Activated T-cell treated with anti-CD3 and anti-CD28 coated beads, Interleukin-2, amount 50 U/mL, for 72 hours (primary cell): Measurements from ENCODE around the gene TCF25. TPM values are rescaled to one million over a fixed set of nuclear protein-coding genes. Genes with fewer than 3 reads are reported as not detected.

ENCODE experiments used
- ATAC-seq, 2 donors: fragments of 150-1000 bp; cut with Tn5 transposase; replicated peaks in 1 of 2; 2 replicates each; pipeline ENCODE4 v1.10.0; 2021; ENCODE audit warnings: moderate library complexity in 2 of 2, mild to moderate bottlenecking in 1 of 2
- DNase-seq, 2 donors: peaks; one replicate each; pipeline ENCODE4 v3.0.0; 2021 to 2022; ENCODE audit warnings: mixed read lengths in 1 of 2
- H3K27ac Mint-ChIP-seq: one replicate; pipeline ENCODE4 v1.8.0; 2022; ENCODE audit warnings: mild to moderate bottlenecking, moderate library complexity, mixed read lengths
- H3K27me3 Mint-ChIP-seq: one replicate; pipeline ENCODE4 v1.8.0; 2022; ENCODE audit warnings: low read depth, mixed read lengths
- H3K36me3 Mint-ChIP-seq, 2 donors: one replicate each; pipeline ENCODE4 v1.8.0; 2022; ENCODE audit warnings: mixed read lengths in 2 of 2, mild to moderate bottlenecking in 1 of 2; ENCODE audit not compliant: insufficient read depth in 2 of 2
- H3K4me1 Mint-ChIP-seq: one replicate; pipeline ENCODE4 v1.8.0; 2022; ENCODE audit warnings: low read depth, mixed read lengths
- H3K4me3 Mint-ChIP-seq, 2 donors: one replicate each; pipeline ENCODE4 v1.8.0; 2022; ENCODE audit warnings: mild to moderate bottlenecking in 2 of 2, mixed read lengths in 2 of 2, moderate library complexity in 2 of 2
- H3K9me3 Mint-ChIP-seq, 2 donors: one replicate each; pipeline ENCODE4 v1.8.0; 2022; ENCODE audit warnings: mixed read lengths in 2 of 2
- total RNA-seq, 2 donors: library from RNA; stranded (reverse); gene quantifications; one replicate each; pipeline ENCODE4 v1.2.3, GENCODE V29; 2022

Gene TCF25
- total RNA-seq, 2 donors from 2014 or later, result 167 to 195 TPM

DNA sequence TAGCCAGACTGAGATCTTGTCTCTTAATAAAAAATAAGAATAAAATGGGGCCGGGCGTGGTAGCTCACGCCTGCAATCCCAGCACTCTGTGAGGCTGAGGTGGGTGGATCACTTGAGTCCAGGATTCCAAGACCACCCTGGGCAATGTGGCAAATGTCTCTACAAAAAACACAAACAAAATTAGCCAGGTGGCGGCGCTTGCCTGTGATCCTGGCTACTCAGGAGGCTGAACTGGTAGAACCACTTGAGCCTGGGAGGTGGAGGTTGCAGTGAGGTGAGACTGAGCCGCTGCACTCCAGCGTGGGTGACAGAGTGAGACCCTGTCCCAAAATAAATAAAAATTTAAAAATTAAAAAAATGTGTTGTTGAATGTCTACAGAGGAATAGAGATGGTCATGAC is 72.3 kb downstream of the TCF25 start:
- no peak for ATAC-seq
- Mint-ChIP-seq H3K4me1 (peaks cover 20% of the 10 kb centered on the region), H3K27me3 (peaks cover 24% of the 10 kb centered on the region), H3K9me3 (no peaks in the 10 kb centered on the region), H3K27ac (no peak overlapping the region), H3K4me3 (no peak overlapping the region), H3K36me3 (no peaks in the 10 kb centered on the region)
- no peak for DNase-seq

DNA sequence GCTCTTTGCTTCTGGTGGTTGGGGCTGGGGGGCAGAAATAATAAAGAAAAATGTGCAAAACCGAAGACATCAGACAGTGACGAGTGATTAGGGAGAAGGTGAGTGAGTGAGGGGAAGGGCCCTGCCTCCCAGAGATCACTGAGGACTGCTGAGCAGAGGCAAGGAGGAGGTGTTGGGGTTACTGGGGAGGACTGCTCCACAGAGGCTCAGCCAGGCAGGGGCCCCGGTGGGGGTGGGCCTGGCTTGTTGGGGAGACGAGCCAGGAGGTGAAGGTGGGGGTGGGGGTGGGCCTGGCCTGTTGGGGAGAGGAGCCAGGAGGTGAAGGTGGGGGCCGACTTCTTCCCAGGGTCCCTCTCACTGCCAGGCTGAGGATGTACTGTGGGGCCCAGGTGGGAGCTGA is 73.1 kb downstream of the TCF25 start:
- H3K36me3 Mint-ChIP-seq, result no peaks in the 10 kb centered on the region
- no peak overlapping the region for H3K27ac Mint-ChIP-seq
- peak overlapping the region in 1 of 2 donors; percentile 16 for H3K4me3 Mint-ChIP-seq

DNA sequence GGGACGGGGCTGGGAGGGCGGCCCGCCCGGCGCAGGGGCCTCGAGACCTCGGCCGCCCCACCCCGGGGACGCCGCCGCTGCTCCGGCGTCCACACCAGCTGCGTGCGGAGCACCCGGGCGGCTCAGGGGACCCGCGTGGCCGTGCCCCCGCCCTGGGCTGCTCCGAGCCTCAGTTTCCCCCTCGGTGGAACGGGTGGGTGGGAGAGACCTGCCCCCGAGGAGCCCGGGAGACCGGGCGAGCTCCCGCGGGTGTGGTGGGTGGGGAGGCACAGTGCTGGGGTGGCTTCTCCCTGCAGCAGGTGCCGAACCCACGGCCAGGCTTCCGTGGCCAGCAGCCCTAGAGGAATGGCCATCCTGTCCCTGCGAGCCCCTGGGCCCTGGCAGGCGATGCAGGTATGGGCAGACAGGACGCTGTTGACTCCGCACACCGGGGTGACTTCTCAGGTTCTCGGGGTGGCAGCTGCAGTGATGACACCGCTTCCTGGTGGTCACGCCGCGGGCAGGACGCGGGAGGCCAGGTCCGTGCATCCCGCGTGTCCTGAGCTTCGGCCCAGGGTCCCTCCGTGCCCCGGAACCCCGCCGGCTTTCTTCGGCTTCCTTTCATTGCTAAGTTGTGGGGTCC is 75.8 kb downstream of the TCF25 start:
- Mint-ChIP-seq H3K9me3 (no peaks in the 10 kb centered on the region), H3K27me3 (peaks cover 24% of the 10 kb centered on the region), H3K36me3 (no peaks in the 10 kb centered on the region), H3K27ac (no peak overlapping the region), H3K4me1 (peaks cover 20% of the 10 kb centered on the region), H3K4me3 (peak overlapping the region; percentile 86 to 87)
- DNase-seq (peak in 1 of 2 donors; percentile 9), ATAC-seq (peak in 1 of 2 donors; percentile 41)

More for the DNA sequence above, 73.1 kb downstream of the TCF25 start:
- ATAC-seq, result no peak
- no peaks in the 10 kb centered on the region for H3K9me3 Mint-ChIP-seq
- peaks cover 24% of the 10 kb centered on the region for H3K27me3 Mint-ChIP-seq
- no peak for DNase-seq
- peaks cover 20% of the 10 kb centered on the region for H3K4me1 Mint-ChIP-seq

DNA sequence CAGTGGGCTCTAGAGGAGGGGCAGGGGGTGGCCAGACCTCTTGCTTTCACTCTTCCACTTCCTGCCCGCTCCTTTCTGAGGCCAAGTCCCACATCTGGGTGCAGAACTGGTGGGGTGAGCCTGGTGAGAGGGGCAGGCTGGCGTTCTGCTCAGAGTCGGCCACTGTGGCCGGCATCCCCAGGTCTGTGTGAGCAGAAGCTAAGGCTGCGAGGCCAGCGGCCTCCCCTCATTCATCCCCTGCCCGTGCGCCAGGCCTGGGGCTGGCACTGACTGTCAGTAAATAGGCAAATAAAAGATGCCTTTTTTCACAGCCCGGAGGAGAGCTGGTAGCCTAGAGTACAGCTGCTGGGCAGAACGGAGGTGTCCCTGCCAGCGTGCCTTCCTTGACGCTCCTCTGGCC is 76.4 kb downstream of the TCF25 start:
- H3K27ac Mint-ChIP-seq, result no peak overlapping the region
- H3K27me3 Mint-ChIP-seq, result peaks cover 21% of the 10 kb centered on the region

DNA sequence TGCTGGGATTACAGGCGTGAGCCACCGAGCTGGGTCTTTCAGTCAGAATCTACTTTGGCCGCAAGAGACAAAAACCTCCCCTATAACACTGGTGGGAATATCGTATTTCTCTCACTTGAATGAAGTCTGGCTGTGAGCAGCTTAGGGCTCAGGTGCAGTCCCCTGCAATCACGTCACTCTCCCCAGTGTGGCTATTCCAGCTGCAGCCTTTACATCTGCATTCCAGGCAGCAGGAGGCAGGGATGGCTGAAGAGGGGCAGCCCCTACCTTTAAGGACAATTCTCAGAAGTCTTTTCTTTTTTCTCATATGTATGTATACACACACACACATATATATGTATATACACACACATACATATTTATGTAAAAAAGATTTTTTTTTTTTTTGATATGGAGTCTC is 78.1 kb downstream of the TCF25 start:
- H3K9me3 Mint-ChIP-seq, result no peaks in the 10 kb centered on the region
- H3K36me3 Mint-ChIP-seq, result no peaks in the 10 kb centered on the region
- no peak for DNase-seq
- peaks cover 9% of the 10 kb centered on the region for H3K27me3 Mint-ChIP-seq
- peaks cover 20% of the 10 kb centered on the region for H3K4me1 Mint-ChIP-seq
- ATAC-seq, result no peak
- no peak overlapping the region for H3K27ac Mint-ChIP-seq
- no peak overlapping the region for H3K4me3 Mint-ChIP-seq

More for the DNA sequence above, 76.4 kb downstream of the TCF25 start:
- Mint-ChIP-seq H3K36me3 (no peaks in the 10 kb centered on the region), H3K9me3 (no peaks in the 10 kb centered on the region), H3K4me1 (peaks cover 20% of the 10 kb centered on the region), H3K4me3 (peak overlapping the region; percentile 86 to 87)
- DNase-seq (no peak), ATAC-seq (no peak)

DNA sequence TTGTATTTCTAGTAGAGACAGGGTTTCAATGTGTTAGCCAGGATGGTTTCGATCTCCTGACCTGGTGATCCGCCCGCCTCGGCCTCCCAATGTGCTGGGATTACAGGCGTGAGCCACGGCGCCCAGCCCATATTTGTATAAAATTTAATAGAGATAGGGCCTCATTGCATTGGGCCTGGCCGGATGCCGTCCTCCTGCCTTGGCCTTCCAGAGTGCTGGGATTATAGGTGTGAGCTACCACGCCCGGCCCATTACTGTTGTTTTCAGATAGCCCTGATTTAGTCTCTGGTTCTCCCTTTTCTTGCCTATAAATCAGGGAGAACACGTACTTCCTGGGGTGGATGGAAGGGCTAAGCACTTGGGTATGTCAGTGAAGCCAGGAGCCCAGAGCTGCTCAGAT is 78.7 kb downstream of the TCF25 start:
- no peak for DNase-seq
- Mint-ChIP-seq H3K9me3 (no peaks in the 10 kb centered on the region), H3K4me3 (no peak overlapping the region), H3K4me1 (peaks cover 20% of the 10 kb centered on the region), H3K36me3 (no peaks in the 10 kb centered on the region), H3K27ac (no peak overlapping the region), H3K27me3 (peaks cover 8% of the 10 kb centered on the region)
- no peak for ATAC-seq

DNA sequence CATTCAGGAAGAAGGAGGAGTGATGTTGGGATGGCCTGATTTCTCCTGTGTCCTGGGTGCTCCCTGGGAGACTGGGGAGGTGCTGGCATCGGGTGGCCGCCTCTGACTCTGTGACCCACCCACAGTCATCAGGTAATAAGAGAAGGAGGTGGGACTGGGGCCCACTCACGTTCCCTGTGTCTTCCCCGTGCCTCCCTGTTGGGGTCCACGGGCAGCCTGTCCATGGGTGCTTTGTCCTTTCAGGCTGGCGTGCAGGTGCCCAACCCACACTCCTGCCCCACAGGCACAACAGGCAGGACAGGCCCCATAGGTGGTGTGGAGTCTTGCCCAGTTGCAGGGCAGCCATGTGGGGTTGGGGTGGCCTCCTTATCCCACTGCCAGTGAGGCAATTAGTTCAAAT is 79.2 kb downstream of the TCF25 start:
- DNase-seq (no peak), ATAC-seq (no peak)
- Mint-ChIP-seq H3K36me3 (no peaks in the 10 kb centered on the region), H3K27ac (no peak overlapping the region), H3K4me1 (peaks cover 17% of the 10 kb centered on the region), H3K4me3 (no peak overlapping the region), H3K9me3 (no peaks in the 10 kb centered on the region), H3K27me3 (peaks cover 3% of the 10 kb centered on the region)

DNA sequence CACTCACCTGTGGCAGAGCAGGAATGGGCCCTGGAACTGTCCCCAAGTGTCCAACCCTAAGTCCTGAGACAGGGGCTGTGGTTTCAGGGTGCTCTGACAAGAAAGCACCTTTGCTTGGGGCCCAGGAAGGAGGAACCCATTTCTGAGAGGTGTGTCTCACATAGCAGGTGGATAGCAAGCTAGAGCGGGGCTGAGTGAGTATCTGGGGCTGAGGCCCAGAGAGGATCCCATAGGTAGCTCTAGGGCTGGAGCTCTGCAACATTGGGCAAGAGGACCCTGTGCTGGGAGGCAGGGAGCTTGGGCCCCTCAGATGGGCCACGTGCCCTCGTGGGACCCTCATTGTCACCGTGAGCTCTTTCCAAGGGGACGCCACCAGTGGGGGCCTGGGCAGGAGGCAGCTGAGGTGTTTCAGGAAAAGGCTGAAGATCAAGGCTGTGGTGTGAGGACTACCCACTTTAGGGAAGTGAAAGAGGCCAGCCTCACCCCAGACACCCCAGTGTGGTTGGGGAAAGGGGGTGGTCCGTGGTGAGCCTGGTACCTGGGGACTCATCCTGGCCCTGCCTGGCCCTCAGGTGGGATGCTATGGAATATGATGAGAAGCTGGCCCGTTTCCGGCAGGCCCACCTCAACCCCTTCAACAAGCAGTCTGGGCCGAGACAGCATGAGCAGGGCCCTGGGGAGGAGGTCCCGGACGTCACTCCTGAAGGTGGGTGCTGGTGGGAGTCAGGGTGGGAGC is 80.4 kb downstream of the TCF25 start:
- ATAC-seq, result no peak
- peaks cover 9% of the 10 kb centered on the region for H3K4me1 Mint-ChIP-seq
- no peak overlapping the region for H3K27ac Mint-ChIP-seq
- no peaks in the 10 kb centered on the region for H3K27me3 Mint-ChIP-seq
- no peak for DNase-seq
- H3K4me3 Mint-ChIP-seq, result no peak overlapping the region
- H3K36me3 Mint-ChIP-seq, result peaks cover 0 to 5% of the 10 kb centered on the region in 2 donors
- H3K9me3 Mint-ChIP-seq, result no peaks in the 10 kb centered on the region

DNA sequence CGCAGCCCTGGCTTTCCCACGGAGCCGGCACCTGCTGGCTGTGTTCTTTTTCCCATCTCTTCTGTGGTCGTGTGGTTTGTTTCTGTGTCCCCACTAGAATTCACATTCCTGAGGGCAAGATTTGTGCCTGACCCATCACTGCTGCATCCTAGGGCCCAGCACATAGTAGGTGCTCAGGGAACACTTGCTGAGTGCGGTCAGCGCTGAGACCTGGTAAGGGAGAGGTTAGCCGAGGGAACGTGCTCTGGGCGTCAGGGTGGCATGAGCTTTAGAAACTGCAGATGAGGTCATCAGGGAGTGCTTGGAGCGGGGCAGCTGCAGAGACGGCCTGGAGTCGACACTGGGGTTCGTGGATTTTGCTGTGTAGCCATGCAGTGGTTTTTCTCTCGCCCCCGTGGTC is 81.1 kb downstream of the TCF25 start:
- Mint-ChIP-seq H3K4me3 (no peak overlapping the region), H3K27ac (no peak overlapping the region), H3K36me3 (peaks cover 0 to 5% of the 10 kb centered on the region in 2 donors), H3K4me1 (peaks cover 9% of the 10 kb centered on the region), H3K27me3 (no peaks in the 10 kb centered on the region), H3K9me3 (no peaks in the 10 kb centered on the region)
- ATAC-seq, result no peak
- no peak for DNase-seq

DNA sequence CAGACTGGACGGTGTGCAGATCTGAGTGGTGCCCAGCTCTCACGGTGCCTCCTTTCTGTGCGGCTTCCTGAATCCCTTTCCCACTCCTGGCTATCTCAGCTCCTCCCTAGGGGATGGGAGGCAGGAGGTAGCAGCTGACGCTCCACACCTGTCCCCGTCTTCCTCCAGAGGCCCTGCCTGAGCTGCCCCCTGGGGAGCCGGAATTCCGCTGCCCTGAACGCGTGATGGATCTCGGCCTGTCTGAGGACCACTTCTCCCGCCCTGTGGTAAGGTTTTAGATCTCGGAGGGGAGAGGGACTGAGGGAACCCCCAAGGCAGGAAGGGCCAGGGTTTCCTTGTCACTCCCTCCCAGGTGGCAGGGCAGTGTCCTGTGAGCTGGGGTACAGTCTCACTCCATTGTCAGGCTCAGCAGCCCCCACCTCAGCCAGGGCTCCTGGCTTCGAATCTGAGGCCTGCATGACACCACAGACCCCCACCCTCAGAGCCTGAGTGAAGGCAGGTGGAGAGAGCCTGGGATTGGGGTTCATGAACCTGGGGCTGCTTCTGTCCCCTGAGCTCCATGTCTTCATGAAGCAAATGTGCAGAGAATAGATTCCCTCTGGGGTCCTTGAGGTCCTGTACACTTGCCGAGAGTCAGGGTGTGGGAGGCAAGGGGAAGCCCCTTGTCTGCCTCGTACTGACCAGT is 81.8 kb downstream of the TCF25 start:
- Mint-ChIP-seq H3K4me1 (peaks cover 3% of the 10 kb centered on the region), H3K4me3 (no peak overlapping the region), H3K27ac (no peak overlapping the region)

DNA sequence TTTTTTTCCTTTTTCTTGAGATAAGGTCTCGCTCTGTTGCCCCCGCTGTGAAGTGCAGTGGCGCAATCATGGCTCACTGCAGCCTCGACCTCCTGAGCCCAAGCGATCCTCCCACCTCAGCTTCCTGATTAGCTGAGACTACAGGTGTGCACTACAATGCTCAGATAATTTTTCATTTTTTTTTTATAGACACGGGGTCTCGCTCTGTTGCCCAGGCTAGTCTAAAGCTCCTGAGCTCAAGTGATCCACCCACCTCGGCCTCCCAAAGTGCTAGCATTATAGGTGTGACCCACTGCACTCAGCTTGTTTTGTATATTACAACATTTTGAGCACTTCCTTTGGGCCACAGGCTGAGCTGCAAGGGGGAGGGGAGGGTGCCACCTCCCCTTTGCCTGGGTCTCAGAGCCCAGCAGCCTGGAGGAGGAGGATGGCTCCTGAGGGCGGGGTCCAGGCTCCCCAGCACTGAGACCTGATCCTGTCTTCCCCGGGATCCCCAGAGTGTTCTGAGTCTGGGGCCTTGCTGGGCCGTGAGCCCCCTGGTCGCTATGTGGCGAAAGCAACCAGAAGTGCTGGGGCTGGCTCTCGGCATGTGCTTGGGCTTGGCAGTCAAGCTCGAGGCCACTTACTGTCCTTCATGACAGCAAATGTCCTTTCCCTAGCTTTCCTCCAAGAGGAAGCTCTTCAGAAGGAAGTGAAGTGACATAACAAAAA is 83.3 kb downstream of the TCF25 start:
- peaks cover 0 to 5% of the 10 kb centered on the region in 2 donors for H3K36me3 Mint-ChIP-seq
- no peaks in the 10 kb centered on the region for H3K4me1 Mint-ChIP-seq
- no peak overlapping the region for H3K4me3 Mint-ChIP-seq
- H3K27ac Mint-ChIP-seq, result no peak overlapping the region
- no peaks in the 10 kb centered on the region for H3K9me3 Mint-ChIP-seq
- no peak for ATAC-seq
- H3K27me3 Mint-ChIP-seq, result no peaks in the 10 kb centered on the region
- DNase-seq, result no peak

More for the DNA sequence above, 81.8 kb downstream of the TCF25 start:
- Mint-ChIP-seq H3K9me3 (no peaks in the 10 kb centered on the region), H3K36me3 (peaks cover 0 to 5% of the 10 kb centered on the region in 2 donors), H3K27me3 (no peaks in the 10 kb centered on the region)
- DNase-seq, result no peak
- no peak for ATAC-seq

DNA sequence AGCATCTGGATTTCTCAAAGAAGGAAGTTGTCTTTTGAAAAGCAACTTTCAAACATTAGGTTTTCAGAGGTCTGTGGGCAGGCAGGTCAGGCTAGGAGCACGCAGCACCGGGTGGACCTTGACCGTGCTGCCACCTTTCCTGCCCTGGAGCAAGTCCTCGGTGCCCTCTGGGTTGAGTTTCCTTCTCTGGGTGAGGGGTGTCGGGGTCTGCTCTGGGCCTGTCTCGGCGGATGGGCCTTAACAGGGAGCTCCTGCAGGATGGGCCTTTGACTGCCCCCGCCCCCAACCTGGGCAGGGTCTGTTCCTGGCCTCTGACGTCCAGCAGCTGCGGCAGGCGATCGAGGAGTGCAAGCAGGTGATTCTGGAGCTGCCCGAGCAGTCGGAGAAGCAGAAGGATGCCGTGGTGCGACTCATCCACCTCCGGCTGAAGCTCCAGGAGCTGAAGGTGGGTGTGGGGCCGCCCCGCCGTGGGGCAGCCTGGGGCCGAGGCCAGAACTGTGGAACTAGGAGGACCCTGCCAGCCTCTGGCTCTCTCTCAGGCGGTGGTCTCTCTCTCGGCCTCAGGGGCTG is 83.9 kb downstream of the TCF25 start:
- H3K36me3 Mint-ChIP-seq, result peaks cover 0 to 5% of the 10 kb centered on the region in 2 donors
- no peaks in the 10 kb centered on the region for H3K4me1 Mint-ChIP-seq
- no peak for ATAC-seq
- no peak overlapping the region for H3K4me3 Mint-ChIP-seq
- no peak overlapping the region for H3K27ac Mint-ChIP-seq
- no peak for DNase-seq
- no peaks in the 10 kb centered on the region for H3K27me3 Mint-ChIP-seq
- no peaks in the 10 kb centered on the region for H3K9me3 Mint-ChIP-seq

DNA sequence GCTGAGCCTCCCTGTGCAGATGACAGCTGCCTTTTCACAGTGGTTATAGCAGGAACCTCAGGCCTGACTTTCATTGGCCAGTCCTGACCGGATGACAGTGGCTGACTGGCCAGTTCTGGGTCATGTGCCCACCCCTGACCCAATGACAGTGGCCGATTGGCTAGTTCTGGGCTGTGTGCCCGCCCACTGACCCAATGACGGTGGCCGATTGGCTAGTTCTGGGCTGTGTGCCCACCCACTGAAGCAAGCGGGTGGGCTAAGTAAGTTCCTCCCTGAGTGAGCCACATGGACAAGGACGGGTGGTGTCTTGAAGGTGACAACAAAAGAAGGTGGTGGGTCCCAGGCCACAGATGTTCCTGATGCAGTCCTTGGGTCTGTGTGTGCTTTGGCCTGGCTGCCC is 84.7 kb downstream of the TCF25 start:
- no peak for ATAC-seq
- Mint-ChIP-seq H3K4me1 (no peaks in the 10 kb centered on the region), H3K27me3 (no peaks in the 10 kb centered on the region), H3K4me3 (no peak overlapping the region), H3K27ac (no peak overlapping the region), H3K36me3 (peaks cover 0 to 5% of the 10 kb centered on the region in 2 donors), H3K9me3 (no peaks in the 10 kb centered on the region)
- DNase-seq, result no peak
